Panc1 (cell line): ENCODE results near the gene SCNN1B.

Experiments used
- POLR2AphosphoS5 ChIP-seq: IDR thresholded peaks from 2 replicates; pipeline ENCODE4 v1.6.1; 2012; ENCODE audit warnings: mild to moderate bottlenecking, low read depth, low read length, moderate library complexity
- SIN3A ChIP-seq: IDR thresholded peaks from 2 replicates; pipeline ENCODE4 v1.6.1; 2012; ENCODE audit warnings: low read depth, mild to moderate bottlenecking, low read length, moderate library complexity, borderline replicate concordance; ENCODE audit not compliant: insufficient read depth
- TCF7L2 ChIP-seq: IDR thresholded peaks from 2 replicates; pipeline ENCODE4 v1.6.1; 2011; ENCODE audit warnings: mild to moderate bottlenecking, low read depth, low read length, inconsistent platforms
- TF ChIP-seq, protein P1 (sequence below): fragments of 450-650 bp; IDR thresholded peaks from 2 replicates; pipeline ENCODE4 v1.5.1; 2017; ENCODE audit warnings: mild to moderate bottlenecking

GRCh38 chr16:23416816-23417215 lies 114.7 kb downstream of the SCNN1B start:
- TF ChIP-seq POLR2AphosphoS5 (no peak), TCF7L2 (no peak), SIN3A (no peak)
- TF ChIP-seq, protein P1, sequence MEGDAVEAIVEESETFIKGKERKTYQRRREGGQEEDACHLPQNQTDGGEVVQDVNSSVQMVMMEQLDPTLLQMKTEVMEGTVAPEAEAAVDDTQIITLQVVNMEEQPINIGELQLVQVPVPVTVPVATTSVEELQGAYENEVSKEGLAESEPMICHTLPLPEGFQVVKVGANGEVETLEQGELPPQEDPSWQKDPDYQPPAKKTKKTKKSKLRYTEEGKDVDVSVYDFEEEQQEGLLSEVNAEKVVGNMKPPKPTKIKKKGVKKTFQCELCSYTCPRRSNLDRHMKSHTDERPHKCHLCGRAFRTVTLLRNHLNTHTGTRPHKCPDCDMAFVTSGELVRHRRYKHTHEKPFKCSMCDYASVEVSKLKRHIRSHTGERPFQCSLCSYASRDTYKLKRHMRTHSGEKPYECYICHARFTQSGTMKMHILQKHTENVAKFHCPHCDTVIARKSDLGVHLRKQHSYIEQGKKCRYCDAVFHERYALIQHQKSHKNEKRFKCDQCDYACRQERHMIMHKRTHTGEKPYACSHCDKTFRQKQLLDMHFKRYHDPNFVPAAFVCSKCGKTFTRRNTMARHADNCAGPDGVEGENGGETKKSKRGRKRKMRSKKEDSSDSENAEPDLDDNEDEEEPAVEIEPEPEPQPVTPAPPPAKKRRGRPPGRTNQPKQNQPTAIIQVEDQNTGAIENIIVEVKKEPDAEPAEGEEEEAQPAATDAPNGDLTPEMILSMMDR = no peak
